GM23338 (cell line): Measurements from ENCODE around the gene GPC6. TPM values are rescaled to one million over a fixed set of nuclear protein-coding genes. Genes with fewer than 3 reads are reported as not detected.

ENCODE experiments used
- ATAC-seq: fragments of 200-7000 bp; cut with Tn5 transposase; 3 replicates; pipeline ENCODE4 v1.9.1; 2020
- DNase-seq: peaks from one replicate; pipeline ENCODE4 v3.0.0-alpha.2; 2015; ENCODE audit warnings: low spot score
- H2AFZ ChIP-seq: fragments of 200-600 bp; sonication (generic); 2 replicates; pipeline ENCODE4 v1.8.0; 2016; ENCODE audit warnings: antibody characterized with exemption, mild to moderate bottlenecking, moderate library complexity
- H3F3A ChIP-seq: fragments of 200-600 bp; sonication (generic); replicated peaks from 2 replicates; pipeline ENCODE4 v1.8.0; 2017; ENCODE audit warnings: antibody characterized with exemption, mixed run types, low read depth
- H3K27ac ChIP-seq: fragments of 200-600 bp; sonication (generic); 2 replicates; pipeline ENCODE4 v1.6.1; 2016; ENCODE audit warnings: low read depth
- H3K27me3 ChIP-seq: fragments of 200-600 bp; sonication (generic); 2 replicates; pipeline ENCODE4 v1.8.0; 2016; ENCODE audit warnings: mild to moderate bottlenecking, mixed run types, moderate library complexity; ENCODE audit not compliant: insufficient read depth
- H3K36me3 ChIP-seq: fragments of 200-600 bp; sonication (generic); 2 replicates; pipeline ENCODE4 v1.8.0; 2016; ENCODE audit warnings: mild to moderate bottlenecking; ENCODE audit not compliant: insufficient read depth
- H3K4me1 ChIP-seq: fragments of 200-600 bp; sonication (generic); 2 replicates; pipeline ENCODE4 v1.8.0; 2016; ENCODE audit warnings: mild to moderate bottlenecking, moderate library complexity; ENCODE audit not compliant: insufficient read depth
- H3K4me2 ChIP-seq: fragments of 200-600 bp; sonication (generic); 2 replicates; pipeline ENCODE4 v1.7.1; 2017; ENCODE audit warnings: mixed run types
- H3K4me3 ChIP-seq: fragments of 200-600 bp; sonication (generic); 2 replicates; pipeline ENCODE4 v1.6.1; 2016; ENCODE audit warnings: mixed run types
- H3K79me2 ChIP-seq: fragments of 200-600 bp; sonication (generic); replicated peaks from 2 replicates; pipeline ENCODE4 v1.8.0; 2017; ENCODE audit warnings: mild to moderate bottlenecking; ENCODE audit not compliant: insufficient read depth
- H3K9me2 ChIP-seq: fragments of 200-600 bp; sonication (generic); 2 replicates; pipeline ENCODE4 v1.8.0; 2017; ENCODE audit not compliant: insufficient read depth
- H4K20me1 ChIP-seq: fragments of 200-600 bp; sonication (generic); replicated peaks from 2 replicates; pipeline ENCODE4 v1.8.0; 2017; ENCODE audit warnings: mild to moderate bottlenecking; ENCODE audit not compliant: insufficient read depth
- H3K27ac Mint-ChIP-seq: 2 replicates; pipeline ENCODE4 v1.8.0; 2020; ENCODE audit warnings: inconsistent platforms, mild to moderate bottlenecking, moderate library complexity, mixed read lengths
- H3K27me3 Mint-ChIP-seq: 3 replicates; pipeline ENCODE4 v1.8.0; 2022; ENCODE audit warnings: low read depth, mild to moderate bottlenecking, moderate library complexity, mixed read lengths, inconsistent platforms; ENCODE audit not compliant: insufficient read depth, poor library complexity
- H3K36me3 Mint-ChIP-seq: 3 replicates; pipeline ENCODE4 v1.8.0; 2021; ENCODE audit warnings: low read depth, mild to moderate bottlenecking, inconsistent platforms, moderate library complexity, mixed read lengths
- H3K4me1 Mint-ChIP-seq: 3 replicates; pipeline ENCODE4 v1.8.0; 2020; ENCODE audit warnings: mild to moderate bottlenecking, inconsistent platforms, mixed read lengths
- H3K4me3 Mint-ChIP-seq: 3 replicates; pipeline ENCODE4 v1.8.0; 2021; ENCODE audit warnings: moderate library complexity, mild to moderate bottlenecking, inconsistent platforms, mixed read lengths
- H3K9me3 Mint-ChIP-seq: 3 replicates; pipeline ENCODE4 v1.8.0; 2020; ENCODE audit warnings: moderate library complexity, mild to moderate bottlenecking, inconsistent platforms, mixed read lengths
- CREB1 ChIP-seq: fragments of 250-450 bp; sonication (Bioruptor Pico); IDR thresholded peaks from 2 replicates; pipeline ENCODE4 v1.5.0; 2020; ENCODE audit warnings: low read depth, mild to moderate bottlenecking, moderate library complexity
- EZH2phosphoT487 ChIP-seq: fragments of 200-600 bp; sonication (generic); IDR thresholded peaks from one replicate; pipeline ENCODE4 v1.8.1; 2018; ENCODE audit warnings: antibody characterized with exemption; ENCODE audit not compliant: unreplicated experiment
- POLR2AphosphoS5 ChIP-seq: IDR thresholded peaks from 2 replicates; pipeline ENCODE4 v1.6.1; 2016; ENCODE audit warnings: antibody characterized with exemption, low read depth
- REST ChIP-seq: IDR thresholded peaks from one replicate; pipeline ENCODE4 v1.6.1; 2018; ENCODE audit warnings: antibody characterized with exemption; ENCODE audit not compliant: unreplicated experiment
- STAT1 ChIP-seq: IDR thresholded peaks from one replicate; pipeline ENCODE4 v1.6.1; 2016; ENCODE audit warnings: antibody characterized with exemption; ENCODE audit not compliant: unreplicated experiment
- ZNF114 ChIP-seq: fragments of 250-450 bp; sonication (Bioruptor Pico); IDR thresholded peaks from 2 replicates; pipeline ENCODE4 v1.5.0; 2020; ENCODE audit warnings: mild to moderate bottlenecking, moderate library complexity
- ZNF331 ChIP-seq: fragments of 250-450 bp; sonication (Bioruptor Pico); IDR thresholded peaks from 2 replicates; pipeline ENCODE4 v1.5.0; 2020; ENCODE audit warnings: low read depth, mild to moderate bottlenecking, moderate library complexity
- ZNF462 ChIP-seq: fragments of 250-450 bp; sonication (Bioruptor Pico); IDR thresholded peaks from 2 replicates; pipeline ENCODE4 v1.5.0; 2020; ENCODE audit warnings: mild to moderate bottlenecking, moderate library complexity
- polyA plus RNA-seq: library from polyadenylated mRNA; unstranded; fragments of >200 nt; fragmentation: Nextera tagmentation; extraction: Ambion mirVana; gene quantifications from 2 replicates; pipeline ENCODE4 v1.2.1, GENCODE V29; 2016
- total RNA-seq: library from RNA; depleted of rRNA; stranded (reverse); fragments of >200 nt; shearing (Covaris generic); gene quantifications from 2 replicates; pipeline ENCODE4 v1.2.3, GENCODE V29; 2014
- TF ChIP-seq, protein P1 (sequence below), 2 experiments: fragments of 200-600 bp in 1 of 2; sonication (generic) in 1 of 2; conservative IDR thresholded peaks; 2 replicates each; pipeline versions ENCODE4 v1.5.1 to v1.6.1; 2016 to 2017; ENCODE audit warnings: antibody characterized with exemption in 2 of 2, low read depth in 2 of 2, mild to moderate bottlenecking in 2 of 2, moderate library complexity in 1 of 2

Gene GPC6
- total and polyA plus RNA-seq, 2 experiments from 2014 or later, result 6.4 to 28.6 TPM

DNA sequence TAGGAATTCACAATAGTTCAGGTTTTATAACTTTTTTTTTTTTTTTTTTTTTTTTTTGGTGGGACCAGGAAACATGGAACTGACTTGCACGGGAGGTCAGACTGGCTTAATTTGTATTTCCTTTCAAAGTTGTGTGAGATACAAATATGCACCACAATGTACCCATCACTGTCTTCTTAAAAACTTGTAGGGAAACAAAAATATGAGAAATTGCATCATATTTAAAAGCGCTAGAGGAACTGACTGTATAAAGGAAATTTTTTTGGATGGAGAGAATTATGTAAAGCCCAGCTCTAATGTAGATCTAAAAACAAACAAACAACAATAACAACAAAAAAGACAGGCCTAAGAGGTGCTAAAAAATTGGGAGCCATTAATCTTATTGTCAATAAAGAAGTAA is 1006.3 kb downstream of the GPC6 start:
- Mint-ChIP-seq H3K4me3 (no peak overlapping the region), H3K4me1 (peaks cover 8% of the 10 kb centered on the region; the same call in 2 of the 3 replicates), H3K27me3 (no peaks in the 10 kb centered on the region), H3K36me3 (no peaks in the 10 kb centered on the region), H3K27ac (no peak overlapping the region), H3K9me3 (no peaks in the 10 kb centered on the region)
- Histone ChIP-seq H3K27me3 (no peaks in the 10 kb centered on the region), H3K4me1 (no peaks in the 10 kb centered on the region), H3F3A (no peaks in the 10 kb centered on the region), H3K4me3 (no peak overlapping the region), H3K4me2 (no peak overlapping the region), H2AFZ (no peak overlapping the region), H4K20me1 (no peaks in the 10 kb centered on the region), H3K27ac (no peak overlapping the region), H3K36me3 (no peaks in the 10 kb centered on the region), H3K9me2 (0 out of 2 replicates have a peak, but pooled peaks cover 5% of the 10 kb centered on the region), H3K79me2 (no peaks in the 10 kb centered on the region)
- DNase-seq (no peak), ATAC-seq (no peak)
- TF ChIP-seq CREB1 (no peak), STAT1 (no peak), ZNF331 (no peak), REST (no peak), POLR2AphosphoS5 (no peak), EZH2phosphoT487 (no peak), ZNF462 (no peak), ZNF114 (CRISPR knock-in tag) (no peak)
- TF ChIP-seq, protein P1, sequence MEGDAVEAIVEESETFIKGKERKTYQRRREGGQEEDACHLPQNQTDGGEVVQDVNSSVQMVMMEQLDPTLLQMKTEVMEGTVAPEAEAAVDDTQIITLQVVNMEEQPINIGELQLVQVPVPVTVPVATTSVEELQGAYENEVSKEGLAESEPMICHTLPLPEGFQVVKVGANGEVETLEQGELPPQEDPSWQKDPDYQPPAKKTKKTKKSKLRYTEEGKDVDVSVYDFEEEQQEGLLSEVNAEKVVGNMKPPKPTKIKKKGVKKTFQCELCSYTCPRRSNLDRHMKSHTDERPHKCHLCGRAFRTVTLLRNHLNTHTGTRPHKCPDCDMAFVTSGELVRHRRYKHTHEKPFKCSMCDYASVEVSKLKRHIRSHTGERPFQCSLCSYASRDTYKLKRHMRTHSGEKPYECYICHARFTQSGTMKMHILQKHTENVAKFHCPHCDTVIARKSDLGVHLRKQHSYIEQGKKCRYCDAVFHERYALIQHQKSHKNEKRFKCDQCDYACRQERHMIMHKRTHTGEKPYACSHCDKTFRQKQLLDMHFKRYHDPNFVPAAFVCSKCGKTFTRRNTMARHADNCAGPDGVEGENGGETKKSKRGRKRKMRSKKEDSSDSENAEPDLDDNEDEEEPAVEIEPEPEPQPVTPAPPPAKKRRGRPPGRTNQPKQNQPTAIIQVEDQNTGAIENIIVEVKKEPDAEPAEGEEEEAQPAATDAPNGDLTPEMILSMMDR (conservative IDR thresholded peaks at IDR 0.05; ENCODE audit: low read depth in 2 of 2), result no peak
